H1 (cell line): ENCODE results near the gene PUSL1. TPM values are rescaled to one million over a fixed set of nuclear protein-coding genes. Genes with fewer than 3 reads are reported as not detected.

Source experiments
- CBX5 ChIP-seq: fragments of 300-800, 300-1000 bp; sonication (generic); IDR thresholded peaks from 2 replicates; pipeline ENCODE4 v1.7.1; 2016; ENCODE audit warnings: antibody characterized with exemption, low read length, low read depth
- CBX8 ChIP-seq: fragments of 300-800, 300-1000 bp; sonication (generic); IDR thresholded peaks from 2 replicates; pipeline ENCODE4 v1.7.1; 2016; ENCODE audit warnings: low read depth, low read length, borderline replicate concordance
- CTBP2 ChIP-seq: IDR thresholded peaks from 2 replicates; pipeline ENCODE4 v1.7.0; 2011; ENCODE audit warnings: borderline replicate concordance, mild to moderate bottlenecking, moderate library complexity, mixed read lengths, low read length; ENCODE audit not compliant: insufficient read depth, insufficient read length
- EZH2 ChIP-seq: fragments of 200-600 bp; sonication (generic); IDR thresholded peaks from 2 replicates; pipeline ENCODE4 v1.7.1; 2012; ENCODE audit warnings: low read depth, mild to moderate bottlenecking, moderate library complexity, low read length, inconsistent platforms; ENCODE audit not compliant: severe bottlenecking
- GABPA ChIP-seq: IDR thresholded peaks from 2 replicates; pipeline ENCODE4 v1.6.1; 2011; ENCODE audit warnings: mild to moderate bottlenecking, low read length, moderate library complexity, borderline replicate concordance; ENCODE audit not compliant: insufficient read depth
- JUN ChIP-seq: IDR thresholded peaks from 2 replicates; pipeline ENCODE4 v1.6.1; 2011; ENCODE audit warnings: low read depth, mild to moderate bottlenecking, improper control_type of control experiment, low read length
- SIN3A ChIP-seq, 2 experiments: IDR thresholded peaks in 1 of 2; conservative IDR thresholded peaks in 1 of 2; 2 replicates each; pipeline ENCODE4 v1.6.1; 2011 to 2012; ENCODE audit warnings: low read length in 2 of 2, improper control_type of control experiment in 1 of 2, low read depth in 1 of 2, mild to moderate bottlenecking in 1 of 2
- TCF12 ChIP-seq: IDR thresholded peaks from 2 replicates; pipeline ENCODE4 v1.6.1; 2011; ENCODE audit warnings: low read depth, mild to moderate bottlenecking, low read length
- polyA plus RNA-seq, 7 experiments: library from polyadenylated mRNA; depleted of rRNA in 3 of 7; stranded (reverse) in 5 of 7; unstranded in 2 of 7; fragments of >200 nt in 5 of 7; fragments of 200-250 nt in 2 of 7; gene quantifications; 1 replicate in 5 of 7; 2 replicates in 1 of 7; 4 replicates in 1 of 7; pipeline versions ENCODE4 v1.2.1 to v1.2.3, GENCODE V29; 2011 to 2013; ENCODE audit warnings: missing spikeins in 2 of 7, mixed read lengths in 2 of 7
- total RNA-seq: library from RNA; stranded (reverse); fragmentation: NEBNext Ultra II Directional; extraction: Animal tissue kit (Norgen Biotek cat#: 25700); gene quantifications from 2 replicates; pipeline ENCODE4 v1.2.1, GENCODE V29; 2021

PUSL1 gene
- total and polyA plus RNA-seq, 2 of the 8 experiments (the other 6 are each of a cell fraction or from before 2014, with no cell fraction given): 38.8 to 87.4 TPM

DNA sequence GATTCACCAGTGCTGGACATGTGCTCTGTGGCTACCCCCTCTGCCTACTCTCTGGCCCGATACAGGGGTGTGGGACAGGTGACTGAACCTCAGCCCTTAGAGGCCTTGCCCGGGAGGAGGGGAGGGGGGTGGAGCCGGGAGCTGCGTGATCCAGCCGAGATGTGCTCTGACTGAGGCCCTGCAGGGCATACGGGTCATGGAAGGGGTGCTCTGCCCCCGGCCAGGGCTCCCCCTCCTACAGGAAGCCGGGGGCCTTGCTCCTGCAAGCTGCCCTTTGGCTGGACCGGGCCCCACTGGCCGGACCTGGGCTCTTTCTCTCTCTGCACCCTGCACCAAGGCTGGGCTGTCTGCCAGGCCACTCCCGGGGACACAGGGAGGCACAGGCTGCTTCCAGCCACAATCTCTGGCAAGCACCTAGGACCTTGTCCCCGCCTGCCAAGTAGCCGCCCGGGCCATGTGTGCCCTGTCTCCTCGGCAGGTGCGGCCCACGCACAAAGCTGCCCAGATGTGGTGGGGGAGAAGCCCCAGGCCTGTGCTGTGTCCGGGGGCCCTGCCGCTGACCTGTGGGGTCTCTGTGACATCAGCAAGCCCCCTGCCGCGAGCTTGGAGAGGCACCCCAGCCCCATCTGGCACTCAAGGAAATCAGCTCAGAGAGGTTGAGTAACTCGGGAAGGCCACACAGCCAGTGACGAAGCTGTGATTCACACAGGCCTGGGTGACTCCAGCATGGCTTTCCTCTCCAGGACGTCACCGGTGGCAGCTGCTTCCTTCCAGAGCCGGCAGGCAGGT lies 26.7 kb upstream of the PUSL1 start (continued):
- no peak for TF ChIP-seq JUN
- no peak for TF ChIP-seq TCF12
- no peak for TF ChIP-seq GABPA
- no peak for TF ChIP-seq EZH2
- TF ChIP-seq CBX5: no peak
- no peak for TF ChIP-seq CTBP2
- no peak for TF ChIP-seq SIN3A (conservative IDR thresholded peaks at IDR 0.05 in 1 of 2, IDR thresholded peaks at IDR 0.05 in 1 of 2; ENCODE audit: low read depth in 1 of 2, low read length in 2 of 2)
- no peak for TF ChIP-seq CBX8
